Smooth muscle cell (in vitro differentiated cells): ENCODE measurements around the gene RAB34. TPM values are rescaled to one million over a fixed set of nuclear protein-coding genes. Genes with fewer than 3 reads are reported as not detected.
A peak's percentile ranks its signal among the peaks of the same experiment; 100 is the strongest.

ENCODE experiments used
- DNase-seq: peaks from one replicate; lab custom pipeline; 2025; ENCODE audit not compliant: unreplicated experiment; lab: John Stamatoyannopoulos, UW
- H2AFZ ChIP-seq: fragments of 200-600 bp; sonication (generic); 2 replicates; pipeline ENCODE4 v1.6.0; 2016; ENCODE audit warnings: antibody characterized with exemption, low read depth, mild to moderate bottlenecking
- H3F3A ChIP-seq: fragments of 200-600 bp; sonication (generic); 2 replicates; pipeline ENCODE4 v1.6.0; 2017; ENCODE audit warnings: antibody characterized with exemption, low read depth
- H3K27ac ChIP-seq: fragments of 200-600 bp; sonication (generic); 2 replicates; pipeline ENCODE4 v1.5.1; 2016; ENCODE audit warnings: low read depth, mild to moderate bottlenecking
- H3K27me3 ChIP-seq: fragments of 200-600 bp; sonication (generic); 2 replicates; pipeline ENCODE4 v1.6.1; 2016; ENCODE audit warnings: low read depth, mild to moderate bottlenecking
- H3K36me3 ChIP-seq: fragments of 200-600 bp; sonication (generic); 2 replicates; pipeline ENCODE4 v1.5.1; 2016; ENCODE audit warnings: low read depth
- H3K4me1 ChIP-seq: fragments of 200-600 bp; sonication (generic); 2 replicates; pipeline ENCODE4 v1.5.1; 2016; ENCODE audit warnings: low read depth
- H3K4me2 ChIP-seq: fragments of 200-600 bp; sonication (generic); 2 replicates; pipeline ENCODE4 v1.6.0; 2016; ENCODE audit warnings: mild to moderate bottlenecking
- H3K4me3 ChIP-seq: fragments of 200-600 bp; sonication (generic); 2 replicates; pipeline ENCODE4 v1.5.1; 2016; ENCODE audit warnings: mild to moderate bottlenecking
- H3K79me2 ChIP-seq: fragments of 200-600 bp; sonication (generic); 2 replicates; pipeline ENCODE4 v1.6.0; 2016; ENCODE audit warnings: low read depth, mild to moderate bottlenecking
- H3K9ac ChIP-seq: fragments of 200-600 bp; sonication (generic); 2 replicates; pipeline ENCODE4 v1.6.0; 2016; ENCODE audit warnings: low read depth
- H3K9me3 ChIP-seq: fragments of 200-600 bp; sonication (generic); replicated peaks from 2 replicates; pipeline ENCODE4 v1.5.1; 2016; ENCODE audit warnings: low read depth
- H4K20me1 ChIP-seq: fragments of 200-600 bp; sonication (generic); 2 replicates; pipeline ENCODE4 v1.6.0; 2016; ENCODE audit warnings: low read depth
- CTCF ChIP-seq: fragments of 200-600 bp; sonication (generic); IDR thresholded peaks from 2 replicates; pipeline ENCODE4 v1.5.1; 2017; ENCODE audit warnings: borderline replicate concordance, mild to moderate bottlenecking, antibody characterized with exemption; ENCODE audit not compliant: insufficient read depth, poor library complexity, severe bottlenecking
- WGBS: methylation state at CpG from one replicate; pipeline ENCODE4 v1.1.7; 2016; ENCODE audit warnings: low lambda C conversion rate; 5-methylcytosine and 5-hydroxymethylcytosine counted together
- polyA plus RNA-seq: library from polyadenylated mRNA; unstranded; fragments of >200 nt; fragmentation: Nextera tagmentation; extraction: Ambion mirVana; gene quantifications from 2 replicates; pipeline ENCODE4 v1.2.1, GENCODE V29; 2016
- total RNA-seq: library from RNA; depleted of rRNA; stranded (reverse); fragments of >200 nt; gene quantifications from 2 replicates; pipeline ENCODE4 v1.2.3, GENCODE V29; 2014

Gene RAB34
- total and polyA plus RNA-seq, 2 experiments from 2014 or later, result 208 to 289 TPM

GRCh38 chr17:28746611-28747050 lies 29.0 kb upstream of the RAB34 start:
- 57% methylated on average over 5 of the region's 5 CpGs for WGBS
- Histone ChIP-seq H3K4me1 (peaks cover 16% of the 10 kb centered on the region), H3K36me3 (no peaks in the 10 kb centered on the region), H3K4me3 (peak overlapping the region; percentile 73), H3F3A (peaks cover 43% of the 10 kb centered on the region), H3K27me3 (no peaks in the 10 kb centered on the region), H3K79me2 (peaks cover 38% of the 10 kb centered on the region), H2AFZ (no peak overlapping the region), H4K20me1 (peaks cover 73% of the 10 kb centered on the region), H3K4me2 (peak overlapping the region; percentile 89), H3K9ac (peak overlapping the region; percentile 96), H3K9me3 (no peaks in the 10 kb centered on the region), H3K27ac (peak overlapping the region; percentile 94)
- no peak for TF ChIP-seq CTCF
- no peak for DNase-seq

- Histone ChIP-seq H2AFZ (no peak overlapping the region), H3K4me3 (peak overlapping the region; percentile 73), H4K20me1 (peaks cover 66% of the 10 kb centered on the region), H3K36me3 (no peaks in the 10 kb centered on the region), H3K27me3 (no peaks in the 10 kb centered on the region), H3K4me2 (peak overlapping the region; percentile 89), H3K4me1 (peaks cover 16% of the 10 kb centered on the region), H3F3A (peaks cover 37% of the 10 kb centered on the region), H3K9ac (peak overlapping the region; percentile 96), H3K79me2 (peaks cover 38% of the 10 kb centered on the region), H3K9me3 (no peaks in the 10 kb centered on the region), H3K27ac (peak overlapping the region; percentile 94)
- TF ChIP-seq CTCF, result no peak
- no peak for DNase-seq
- WGBS, result 82% methylated on average over 4 of the region's 4 CpGs
Observed at GRCh38 chr17:28745786-28746411, 28.2 kb upstream of the RAB34 start.

- no peaks in the 10 kb centered on the region for H3K9me3 ChIP-seq
- peak overlapping the region; percentile 89 for H3K4me2 ChIP-seq
- peaks cover 58% of the 10 kb centered on the region for H4K20me1 ChIP-seq
- peaks cover 38% of the 10 kb centered on the region for H3K79me2 ChIP-seq
- peak overlapping the region; percentile 94 for H3K27ac ChIP-seq
- H2AFZ ChIP-seq, result no peak overlapping the region
- H3F3A ChIP-seq, result peaks cover 32% of the 10 kb centered on the region
- H3K4me1 ChIP-seq, result peaks cover 16% of the 10 kb centered on the region
- under 1% methylated on average over 24 of the region's 31 CpGs for WGBS
- peak; percentile 42 for DNase-seq
- peak overlapping the region; percentile 73 for H3K4me3 ChIP-seq
- peak overlapping the region; percentile 96 for H3K9ac ChIP-seq
- no peaks in the 10 kb centered on the region for H3K27me3 ChIP-seq
- no peaks in the 10 kb centered on the region for H3K36me3 ChIP-seq
- no peak for TF ChIP-seq CTCF
Observed at GRCh38 chr17:28744972-28745785, 27.5 kb upstream of the RAB34 start.
